ENCODE measurements around the gene SLC16A5.

DNA sequence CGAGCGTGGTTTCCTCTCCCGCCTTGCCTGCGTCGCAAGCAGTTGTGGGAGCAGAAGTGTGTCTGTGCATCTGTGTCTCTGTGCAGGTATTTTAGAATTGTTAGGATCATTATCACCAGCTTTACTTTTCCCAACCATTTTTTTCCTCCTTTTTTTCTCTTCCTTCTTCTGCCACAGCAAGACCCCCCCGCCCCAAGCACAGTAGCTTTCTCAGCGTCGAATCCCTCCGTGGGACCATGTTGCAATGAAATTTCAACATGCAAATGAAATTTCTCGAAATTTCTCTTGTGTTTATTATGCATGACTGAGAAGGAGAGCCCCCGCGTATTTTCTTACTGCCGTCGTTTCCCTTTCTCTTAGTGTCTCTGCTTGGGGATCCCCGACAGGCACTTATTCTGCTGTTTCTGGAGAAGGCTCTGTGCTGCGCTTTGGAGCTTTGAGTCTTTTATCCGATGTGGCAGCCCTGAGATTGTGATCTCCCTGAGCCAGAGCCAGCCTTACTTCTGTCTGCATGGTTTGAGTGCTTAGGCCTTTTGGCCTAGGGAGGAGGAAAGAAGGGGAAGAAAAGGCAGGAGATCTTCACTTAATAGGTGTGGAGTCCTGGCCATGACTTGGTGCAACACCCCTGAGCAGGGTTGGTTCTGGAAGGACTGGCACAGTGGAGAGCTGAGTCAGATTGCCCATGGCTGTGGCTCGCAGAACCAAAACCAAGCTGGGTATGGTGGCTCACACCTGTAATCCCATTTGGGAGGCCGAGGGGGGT lies 27.0 kb downstream of the SLC16A5 start:
- TF ChIP-seq NFIC (IDR thresholded peaks at IDR 0.05) = no peak
- TF ChIP-seq, protein P1, sequence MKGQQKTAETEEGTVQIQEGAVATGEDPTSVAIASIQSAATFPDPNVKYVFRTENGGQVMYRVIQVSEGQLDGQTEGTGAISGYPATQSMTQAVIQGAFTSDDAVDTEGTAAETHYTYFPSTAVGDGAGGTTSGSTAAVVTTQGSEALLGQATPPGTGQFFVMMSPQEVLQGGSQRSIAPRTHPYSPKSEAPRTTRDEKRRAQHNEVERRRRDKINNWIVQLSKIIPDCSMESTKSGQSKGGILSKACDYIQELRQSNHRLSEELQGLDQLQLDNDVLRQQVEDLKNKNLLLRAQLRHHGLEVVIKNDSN (IDR thresholded peaks at IDR 0.05) = no peak
- TF ChIP-seq CREB1 (IDR thresholded peaks at IDR 0.05; ENCODE audit: low read depth) = no peak
- TF ChIP-seq, protein P2, sequence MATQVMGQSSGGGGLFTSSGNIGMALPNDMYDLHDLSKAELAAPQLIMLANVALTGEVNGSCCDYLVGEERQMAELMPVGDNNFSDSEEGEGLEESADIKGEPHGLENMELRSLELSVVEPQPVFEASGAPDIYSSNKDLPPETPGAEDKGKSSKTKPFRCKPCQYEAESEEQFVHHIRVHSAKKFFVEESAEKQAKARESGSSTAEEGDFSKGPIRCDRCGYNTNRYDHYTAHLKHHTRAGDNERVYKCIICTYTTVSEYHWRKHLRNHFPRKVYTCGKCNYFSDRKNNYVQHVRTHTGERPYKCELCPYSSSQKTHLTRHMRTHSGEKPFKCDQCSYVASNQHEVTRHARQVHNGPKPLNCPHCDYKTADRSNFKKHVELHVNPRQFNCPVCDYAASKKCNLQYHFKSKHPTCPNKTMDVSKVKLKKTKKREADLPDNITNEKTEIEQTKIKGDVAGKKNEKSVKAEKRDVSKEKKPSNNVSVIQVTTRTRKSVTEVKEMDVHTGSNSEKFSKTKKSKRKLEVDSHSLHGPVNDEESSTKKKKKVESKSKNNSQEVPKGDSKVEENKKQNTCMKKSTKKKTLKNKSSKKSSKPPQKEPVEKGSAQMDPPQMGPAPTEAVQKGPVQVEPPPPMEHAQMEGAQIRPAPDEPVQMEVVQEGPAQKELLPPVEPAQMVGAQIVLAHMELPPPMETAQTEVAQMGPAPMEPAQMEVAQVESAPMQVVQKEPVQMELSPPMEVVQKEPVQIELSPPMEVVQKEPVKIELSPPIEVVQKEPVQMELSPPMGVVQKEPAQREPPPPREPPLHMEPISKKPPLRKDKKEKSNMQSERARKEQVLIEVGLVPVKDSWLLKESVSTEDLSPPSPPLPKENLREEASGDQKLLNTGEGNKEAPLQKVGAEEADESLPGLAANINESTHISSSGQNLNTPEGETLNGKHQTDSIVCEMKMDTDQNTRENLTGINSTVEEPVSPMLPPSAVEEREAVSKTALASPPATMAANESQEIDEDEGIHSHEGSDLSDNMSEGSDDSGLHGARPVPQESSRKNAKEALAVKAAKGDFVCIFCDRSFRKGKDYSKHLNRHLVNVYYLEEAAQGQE (IDR thresholded peaks at IDR 0.05; ENCODE audit: low read depth) = no peak

Measured in Ishikawa (cell line).